ENCODE data around the gene TBX19.

Gene TBX19

DNA sequence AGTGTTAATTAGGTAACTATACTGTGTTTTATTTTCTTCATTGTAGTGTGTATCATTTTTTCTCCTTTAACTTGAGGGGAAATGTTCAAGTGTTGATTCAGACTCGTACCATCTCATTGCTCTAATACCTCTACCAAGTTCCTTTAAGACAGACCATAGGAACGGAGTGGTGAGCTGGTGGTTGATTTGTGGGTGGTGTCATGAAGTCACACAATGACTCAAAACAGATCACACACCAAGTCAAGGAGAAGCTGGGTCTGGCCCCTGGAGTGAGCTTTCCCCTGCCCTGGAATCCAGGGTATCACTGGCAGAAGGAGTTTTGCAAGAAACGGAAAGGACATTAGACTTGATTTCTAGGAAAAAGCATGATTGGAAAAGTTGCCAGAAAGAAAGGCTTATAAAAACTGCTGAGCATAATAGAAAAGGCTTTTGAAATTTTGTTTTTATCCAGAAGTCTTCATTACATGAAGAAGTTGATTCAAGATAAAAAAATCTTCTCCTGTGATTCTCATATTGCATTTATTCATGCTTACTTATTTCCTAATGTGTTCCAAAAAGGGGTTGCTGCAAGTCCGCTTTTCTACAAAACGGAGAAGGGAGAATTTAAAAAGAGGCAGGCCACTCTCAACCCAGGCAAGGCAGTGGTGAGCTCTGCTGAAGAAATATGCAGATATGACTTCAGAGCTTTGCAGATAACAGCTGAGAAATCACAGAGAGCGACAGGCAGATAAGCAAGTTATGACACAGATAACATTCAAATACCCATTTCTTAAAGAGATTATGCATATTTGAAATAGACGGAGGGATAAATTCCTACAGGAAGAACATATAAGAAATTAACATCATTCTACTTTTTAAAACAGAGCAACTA lies 79.7 kb downstream of the TBX19 start:
- peak; percentile 68 for DNase-seq

DNA sequence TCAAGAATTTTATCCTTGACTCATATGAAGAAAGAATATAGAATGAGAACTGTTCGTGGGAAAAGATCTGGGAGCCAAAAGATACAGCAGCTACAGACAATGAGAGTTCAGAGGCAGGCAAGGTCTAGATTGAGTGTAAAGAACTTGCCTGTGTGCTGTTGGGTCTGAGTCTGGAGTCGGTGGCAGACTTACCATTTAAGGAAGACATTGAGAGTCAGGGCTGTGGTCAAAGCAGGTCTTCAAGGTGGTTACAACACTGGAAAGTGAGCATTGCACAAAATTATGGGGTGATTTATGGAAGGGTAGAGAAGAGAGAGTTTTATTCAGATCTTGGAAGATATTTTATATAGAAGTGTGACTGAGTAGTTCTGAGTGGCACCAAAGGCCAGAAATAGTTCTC lies 80.6 kb downstream of the TBX19 start:
- DNase-seq = no peak

DNA sequence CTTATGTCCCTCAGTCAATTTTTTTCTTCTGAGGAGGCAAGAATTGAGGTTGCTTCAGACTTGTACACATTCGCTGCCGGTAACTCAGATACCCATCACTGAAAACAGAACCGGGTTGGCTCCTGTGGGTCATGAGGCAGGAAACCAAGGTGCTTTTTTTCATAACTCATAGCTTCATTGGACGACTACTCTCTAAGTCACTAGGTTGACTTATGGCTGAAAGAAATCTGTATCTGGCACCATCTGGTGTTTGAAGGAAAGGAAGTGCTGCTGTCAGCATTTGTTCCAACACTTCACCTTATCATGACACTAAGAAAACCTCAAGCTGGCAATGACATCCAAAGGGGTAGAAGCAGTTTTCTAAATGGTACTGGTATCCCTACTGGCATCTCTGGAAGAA lies 82.3 kb downstream of the TBX19 start:
- no peak for DNase-seq

Measured in activated CD8-positive, alpha-beta memory T cell treated with anti-CD3 and anti-CD28 coated beads, Interleukin-2, amount 50 U/mL, for 48 hours (primary cell).